HepG2 (cell line): ENCODE results near the gene NACC2. TPM values are rescaled to one million over a fixed set of nuclear protein-coding genes. Genes with fewer than 3 reads are reported as not detected.

Experiments used
- ATF5 ChIP-seq: sonication (generic); formaldehyde crosslinking; IDR thresholded peaks from 2 replicates; pipeline ENCODE4 v1.4.0; 2020; ENCODE audit warnings: mild to moderate bottlenecking, low read depth, missing genetic modification reagents
- FOXK2 ChIP-seq: fragments of 450-650 bp; IDR thresholded peaks from 2 replicates; pipeline ENCODE4 v1.6.1; 2016
- GPBP1L1 ChIP-seq: sonication (generic); formaldehyde crosslinking; IDR thresholded peaks from 2 replicates; pipeline ENCODE4 v1.5.0; 2020; ENCODE audit warnings: mild to moderate bottlenecking, missing genetic modification reagents
- HOXA5 ChIP-seq: sonication (generic); formaldehyde crosslinking; IDR thresholded peaks from 2 replicates; pipeline ENCODE4 v1.4.0; 2020; ENCODE audit warnings: missing genetic modification reagents
- JUND ChIP-seq: sonication (generic); formaldehyde crosslinking; IDR thresholded peaks from 2 replicates; pipeline ENCODE4 v1.8.0; 2022; ENCODE audit warnings: mild to moderate bottlenecking, missing genetic modification reagents
- NCOA2 ChIP-seq: sonication (generic); formaldehyde crosslinking; IDR thresholded peaks from 2 replicates; pipeline ENCODE4 v1.8.0; 2022; ENCODE audit warnings: inconsistent platforms
- NR3C1 ChIP-seq: sonication (generic); formaldehyde crosslinking; IDR thresholded peaks from 2 replicates; pipeline ENCODE4 v1.4.0; 2020; ENCODE audit warnings: missing genetic modification reagents
- PAXIP1 ChIP-seq: sonication (generic); formaldehyde crosslinking; conservative IDR thresholded peaks from 2 replicates; pipeline ENCODE4 v1.4.0; 2020; ENCODE audit warnings: mild to moderate bottlenecking, missing genetic modification reagents, moderate library complexity
- POLR2AphosphoS2 ChIP-seq: IDR thresholded peaks from 2 replicates; pipeline ENCODE4 v1.6.1; 2011; ENCODE audit warnings: low read depth, low read length, improper control_type of control experiment
- PRPF4 ChIP-seq: fragments of 200-400 bp; formaldehyde crosslinking; IDR thresholded peaks from 2 replicates; pipeline ENCODE4 v1.6.1; 2016; ENCODE audit warnings: low read length, low read depth; ENCODE audit not compliant: poor library complexity, severe bottlenecking
- SRSF9 ChIP-seq: fragments of 200-400 bp; formaldehyde crosslinking; IDR thresholded peaks from 2 replicates; pipeline ENCODE4 v1.6.1; 2018; ENCODE audit warnings: borderline replicate concordance, mild to moderate bottlenecking, low read depth, low read length; ENCODE audit not compliant: insufficient read depth, poor library complexity, severe bottlenecking
- SUZ12 ChIP-seq: fragments of 150-350 bp; IDR thresholded peaks from 2 replicates; pipeline ENCODE4 v1.6.1; 2014; ENCODE audit warnings: low read depth, low read length
- THAP11 ChIP-seq: IDR thresholded peaks from 2 replicates; pipeline ENCODE4 v1.6.1; 2016; ENCODE audit warnings: missing biosample characterization, missing genetic modification reagents
- TSC22D2 ChIP-seq: sonication (generic); formaldehyde crosslinking; IDR thresholded peaks from 2 replicates; pipeline ENCODE4 v1.5.1; 2020; ENCODE audit warnings: missing genetic modification reagents, mild to moderate bottlenecking, borderline replicate concordance
- ZBTB4 ChIP-seq: sonication (generic); formaldehyde crosslinking; IDR thresholded peaks from 2 replicates; pipeline ENCODE4 v1.4.0; 2020; ENCODE audit warnings: missing genetic modification reagents, mild to moderate bottlenecking, borderline replicate concordance
- ZNF281 ChIP-seq: sonication (generic); formaldehyde crosslinking; IDR thresholded peaks from 2 replicates; pipeline ENCODE4 v1.4.0; 2020; ENCODE audit warnings: missing genetic modification reagents, borderline replicate concordance
- polyA plus RNA-seq, 8 experiments: library from polyadenylated mRNA; depleted of rRNA in 3 of 8; stranded (reverse) in 7 of 8; unstranded in 1 of 8; fragments of >200 nt; fragmentation: Illumina TruSeq in 4 of 8; extraction: Trizol in 4 of 8; gene quantifications; 2 replicates each; pipeline versions ENCODE4 v1.2.1 to v1.2.3, GENCODE V29; 2011 to 2016; ENCODE audit warnings: low read depth in 4 of 8, missing spikeins in 1 of 8, mixed read lengths in 1 of 8; ENCODE audit not compliant: insufficient read depth in 1 of 8
- total RNA-seq, 5 experiments: library from RNA; depleted of rRNA; stranded (reverse); fragments of >200 nt; fragmentation: Illumina TruSeq; extraction: Trizol; gene quantifications; 2 replicates each; pipeline ENCODE4 v1.2.3, GENCODE V29; 2016; ENCODE audit warnings: low read depth in 1 of 5

Gene NACC2
- total and polyA plus RNA-seq, 2 of the 13 experiments (the other 11 are each of a cell fraction or from before 2014, with no cell fraction given): 5.9 to 12.3 TPM

- no peak for TF ChIP-seq ZBTB4 (CRISPR knock-in tag)
- peak; percentile 58 for TF ChIP-seq NCOA2
- TF ChIP-seq TSC22D2 (CRISPR knock-in tag): no peak
- no peak for TF ChIP-seq SUZ12
- no peak for TF ChIP-seq ATF5
- TF ChIP-seq SRSF9: no peak
- TF ChIP-seq ZNF281: no peak
- TF ChIP-seq HOXA5 (CRISPR knock-in tag): no peak
- peak; percentile 15; the same call in 1 of the 2 replicates for TF ChIP-seq THAP11 (CRISPR knock-in tag)
- peak; percentile 50 for TF ChIP-seq PAXIP1 (CRISPR knock-in tag)
- TF ChIP-seq PRPF4: no peak
- TF ChIP-seq FOXK2: 0 out of 2 replicates have a peak, but pooled peaks have one; percentile 25
- no peak for TF ChIP-seq POLR2AphosphoS2
- TF ChIP-seq NR3C1: no peak
- TF ChIP-seq GPBP1L1 (CRISPR knock-in tag): no peak
- peak; percentile 98 for TF ChIP-seq JUND (CRISPR knock-in tag)
Measured at GRCh38 chr9:136051837-136052471, 43.1 kb downstream of the NACC2 start (continued).
